Liver (tissue), 9 donors: ENCODE data around the gene MED8. TPM values are rescaled to one million over a fixed set of nuclear protein-coding genes. Genes with fewer than 3 reads are reported as not detected.

ENCODE experiments used
- DNase-seq: peaks from one replicate; pipeline ENCODE4 v3.0.0-alpha.2; 2017; ENCODE audit warnings: low spot score
- H3K27ac ChIP-seq, 2 donors: one replicate each; pipeline ENCODE4 v1.7.0; 2013; ENCODE audit warnings: inconsistent platforms in 2 of 2, low read length in 2 of 2, control low read depth in 1 of 2, low read depth in 1 of 2, mild to moderate bottlenecking in 1 of 2
- H3K27me3 ChIP-seq, 4 donors: one replicate each; pipeline versions ENCODE4 v1.6.1 to v1.7.0; 2013; ENCODE audit warnings: low read length in 3 of 4, inconsistent platforms in 1 of 4, mild to moderate bottlenecking in 1 of 4, moderate library complexity in 1 of 4; ENCODE audit not compliant: control insufficient read depth in 4 of 4, insufficient read depth in 4 of 4
- H3K36me3 ChIP-seq, 4 donors: one replicate each; pipeline versions ENCODE4 v1.6.1 to v1.7.0; 2013; ENCODE audit warnings: low read length in 3 of 4, mild to moderate bottlenecking in 3 of 4, low read depth in 1 of 4, moderate library complexity in 1 of 4; ENCODE audit not compliant: control insufficient read depth in 4 of 4, insufficient read depth in 3 of 4
- H3K4me1 ChIP-seq, 4 donors: one replicate each; pipeline versions ENCODE4 v1.6.1 to v1.7.0; 2013; ENCODE audit warnings: low read length in 3 of 4, mild to moderate bottlenecking in 3 of 4, moderate library complexity in 1 of 4; ENCODE audit not compliant: control insufficient read depth in 4 of 4, insufficient read depth in 4 of 4
- H3K4me3 ChIP-seq, 3 donors: one replicate each; pipeline versions ENCODE4 v1.6.1 to v1.7.0; 2013; ENCODE audit warnings: low read length in 3 of 3, control low read depth in 1 of 3, low read depth in 1 of 3, mild to moderate bottlenecking in 1 of 3
- H3K9ac ChIP-seq, 2 donors: one replicate each; pipeline ENCODE4 v1.7.0; 2013; ENCODE audit warnings: low read length in 2 of 2, mild to moderate bottlenecking in 2 of 2, moderate library complexity in 2 of 2, control low read depth in 1 of 2, low read depth in 1 of 2
- H3K9me3 ChIP-seq, 4 donors: one replicate each; pipeline versions ENCODE4 v1.6.1 to v1.7.0; 2013; ENCODE audit warnings: low read length in 3 of 4; ENCODE audit not compliant: control insufficient read depth in 4 of 4
- FOXA1 ChIP-seq: IDR thresholded peaks from 2 replicates; pipeline ENCODE4 v1.6.1; 2016; ENCODE audit warnings: antibody characterized with exemption
- FOXA2 ChIP-seq: IDR thresholded peaks from 2 replicates; pipeline ENCODE4 v1.6.1; 2016; ENCODE audit warnings: antibody characterized with exemption
- GABPA ChIP-seq, 2 donors: IDR thresholded peaks in 1 of 2; conservative IDR thresholded peaks in 1 of 2; 2 replicates each; pipeline ENCODE4 v1.6.1; 2016; ENCODE audit warnings: antibody characterized with exemption in 2 of 2, mild to moderate bottlenecking in 1 of 2, moderate library complexity in 1 of 2
- HNF4A ChIP-seq, 2 donors: conservative IDR thresholded peaks; 2 replicates each; pipeline ENCODE4 v1.6.1; 2016; ENCODE audit warnings: antibody characterized with exemption in 2 of 2, mild to moderate bottlenecking in 2 of 2
- HNF4G ChIP-seq: IDR thresholded peaks from 2 replicates; pipeline ENCODE4 v1.6.1; 2016; ENCODE audit warnings: antibody characterized with exemption
- JUND ChIP-seq, 2 donors: IDR thresholded peaks; 2 replicates each; pipeline ENCODE4 v1.6.1; 2016; ENCODE audit warnings: antibody characterized with exemption in 2 of 2
- NR2F2 ChIP-seq: IDR thresholded peaks from 2 replicates; pipeline ENCODE4 v1.6.1; 2016; ENCODE audit warnings: antibody characterized with exemption
- RAD21 ChIP-seq, 2 donors: IDR thresholded peaks; 2 replicates each; pipeline ENCODE4 v1.6.1; 2016; ENCODE audit warnings: antibody characterized with exemption in 2 of 2, mild to moderate bottlenecking in 2 of 2
- RXRA ChIP-seq, 2 donors: IDR thresholded peaks; 2 replicates each; pipeline ENCODE4 v1.6.1; 2017 to 2018; ENCODE audit warnings: antibody characterized with exemption in 2 of 2, mild to moderate bottlenecking in 1 of 2
- SP1 ChIP-seq: IDR thresholded peaks from 2 replicates; pipeline ENCODE4 v1.6.1; 2018; ENCODE audit warnings: antibody characterized with exemption, mild to moderate bottlenecking
- TAF1 ChIP-seq: conservative IDR thresholded peaks from 2 replicates; pipeline ENCODE4 v1.6.1; 2016; ENCODE audit warnings: antibody characterized with exemption, mild to moderate bottlenecking
- YY1 ChIP-seq: IDR thresholded peaks from 2 replicates; pipeline ENCODE4 v1.6.1; 2016; ENCODE audit warnings: antibody characterized with exemption, mild to moderate bottlenecking
- WGBS: extraction: QIAGEN DNeasy Blood & Tissue Kit; methylation state at CpG from one replicate; pipeline ENCODE4 v1.1.7; 2013; 5-methylcytosine and 5-hydroxymethylcytosine counted together
- polyA plus RNA-seq, 2 donors: library from polyadenylated mRNA; stranded (reverse) in 1 of 2; unstranded in 1 of 2; fragments of 200-250 nt in 1 of 2; fragments of >200 nt in 1 of 2; fragmentation: Nextera tagmentation in 1 of 2; extraction: Ambion mirVana in 1 of 2; gene quantifications; one replicate each; pipeline versions ENCODE4 v1.2.1 to v1.2.3, GENCODE V29; 2013 to 2015
- total RNA-seq, 2 donors: library from RNA; depleted of rRNA; stranded (reverse); fragments of >200 nt; gene quantifications; one replicate each; pipeline ENCODE4 v1.2.3, GENCODE V29; 2014
- TF ChIP-seq, protein P1 (sequence below): IDR thresholded peaks from 2 replicates; pipeline ENCODE4 v1.6.1; 2016; ENCODE audit warnings: antibody characterized with exemption
- TF ChIP-seq, protein P2 (sequence below): IDR thresholded peaks from 2 replicates; pipeline ENCODE4 v1.6.1; 2016; ENCODE audit warnings: antibody characterized with exemption
- TF ChIP-seq, protein P3 (sequence below): fragments of 150-350 bp; IDR thresholded peaks from 2 replicates; pipeline ENCODE4 v1.5.1; 2017; ENCODE audit warnings: improper control_type of control experiment, low read depth, low read length; ENCODE audit not compliant: missing input control
- TF ChIP-seq, protein P4 (sequence below): IDR thresholded peaks from 2 replicates; pipeline ENCODE4 v1.6.1; 2016; ENCODE audit warnings: antibody characterized with exemption
- TF ChIP-seq, protein P5 (sequence below): IDR thresholded peaks from 2 replicates; pipeline ENCODE4 v1.6.1; 2016; ENCODE audit warnings: antibody characterized with exemption, mild to moderate bottlenecking
- donor health status: healthy.
- donor health status: healthy.
- donor health status: healthy.
- donor health status: healthy.
- donor health status: healthy.

The MED8 gene
- total and polyA plus RNA-seq, 4 donors: 26.2 to 37.6 (median 29.1) TPM

DNA sequence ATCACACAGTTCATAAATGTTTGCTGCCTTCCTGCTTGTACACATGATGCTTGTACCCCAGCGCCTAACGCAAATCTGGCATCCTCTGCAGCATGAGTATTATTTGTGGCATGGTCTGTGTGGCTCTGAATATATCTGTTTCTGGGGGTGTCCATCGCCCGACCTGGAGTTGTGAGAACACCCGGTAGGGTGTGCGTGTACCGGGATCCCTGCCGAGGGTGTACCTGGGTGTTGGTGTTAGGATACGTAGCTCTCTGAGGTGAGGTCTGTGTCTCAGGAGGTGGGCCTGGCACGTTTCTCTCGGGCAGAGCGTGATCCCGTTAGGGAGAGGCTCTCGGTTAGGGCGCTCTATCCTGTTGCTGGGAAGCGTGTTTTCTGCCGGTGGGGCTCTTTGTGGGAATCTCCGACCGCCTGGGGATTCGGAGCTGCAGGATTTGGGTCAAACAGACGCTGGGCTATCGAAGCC, 41.2 kb downstream of the MED8 start:
- peaks cover 0 to 24% (median 14%) of the 10 kb centered on the region in 4 donors for H3K4me1 ChIP-seq
- DNase-seq: no peak
- WGBS: 24% methylated on average over 22 of the region's 22 CpGs
- H3K27me3 ChIP-seq: no peaks in the 10 kb centered on the region
- no peaks in the 10 kb centered on the region for H3K36me3 ChIP-seq
- peak overlapping the region; percentile 7 to 62 (median 60) for H3K4me3 ChIP-seq
- TF ChIP-seq NR2F2 (no peak), GABPA (IDR thresholded peaks at IDR 0.05 in 1 of 2, conservative IDR thresholded peaks at IDR 0.05 in 1 of 2) (no peak), HNF4A (conservative IDR thresholded peaks at IDR 0.05) (no peak), RAD21 (IDR thresholded peaks at IDR 0.05) (no peak), HNF4G (no peak), JUND (IDR thresholded peaks at IDR 0.05) (no peak), RXRA (IDR thresholded peaks at IDR 0.05) (no peak), SP1 (no peak)
- TF ChIP-seq, protein P1, sequence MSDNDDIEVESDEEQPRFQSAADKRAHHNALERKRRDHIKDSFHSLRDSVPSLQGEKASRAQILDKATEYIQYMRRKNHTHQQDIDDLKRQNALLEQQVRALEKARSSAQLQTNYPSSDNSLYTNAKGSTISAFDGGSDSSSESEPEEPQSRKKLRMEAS: no peak
- TF ChIP-seq, protein P2, sequence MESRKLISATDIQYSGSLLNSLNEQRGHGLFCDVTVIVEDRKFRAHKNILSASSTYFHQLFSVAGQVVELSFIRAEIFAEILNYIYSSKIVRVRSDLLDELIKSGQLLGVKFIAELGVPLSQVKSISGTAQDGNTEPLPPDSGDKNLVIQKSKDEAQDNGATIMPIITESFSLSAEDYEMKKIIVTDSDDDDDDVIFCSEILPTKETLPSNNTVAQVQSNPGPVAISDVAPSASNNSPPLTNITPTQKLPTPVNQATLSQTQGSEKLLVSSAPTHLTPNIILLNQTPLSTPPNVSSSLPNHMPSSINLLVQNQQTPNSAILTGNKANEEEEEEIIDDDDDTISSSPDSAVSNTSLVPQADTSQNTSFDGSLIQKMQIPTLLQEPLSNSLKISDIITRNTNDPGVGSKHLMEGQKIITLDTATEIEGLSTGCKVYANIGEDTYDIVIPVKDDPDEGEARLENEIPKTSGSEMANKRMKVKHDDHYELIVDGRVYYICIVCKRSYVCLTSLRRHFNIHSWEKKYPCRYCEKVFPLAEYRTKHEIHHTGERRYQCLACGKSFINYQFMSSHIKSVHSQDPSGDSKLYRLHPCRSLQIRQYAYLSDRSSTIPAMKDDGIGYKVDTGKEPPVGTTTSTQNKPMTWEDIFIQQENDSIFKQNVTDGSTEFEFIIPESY: no peak
- H3K27ac ChIP-seq: peak overlapping the region; percentile 82 to 89
- H3K9me3 ChIP-seq: no peaks in the 10 kb centered on the region
- peak overlapping the region in 1 of 2 donors; percentile 29 for H3K9ac ChIP-seq

DNA sequence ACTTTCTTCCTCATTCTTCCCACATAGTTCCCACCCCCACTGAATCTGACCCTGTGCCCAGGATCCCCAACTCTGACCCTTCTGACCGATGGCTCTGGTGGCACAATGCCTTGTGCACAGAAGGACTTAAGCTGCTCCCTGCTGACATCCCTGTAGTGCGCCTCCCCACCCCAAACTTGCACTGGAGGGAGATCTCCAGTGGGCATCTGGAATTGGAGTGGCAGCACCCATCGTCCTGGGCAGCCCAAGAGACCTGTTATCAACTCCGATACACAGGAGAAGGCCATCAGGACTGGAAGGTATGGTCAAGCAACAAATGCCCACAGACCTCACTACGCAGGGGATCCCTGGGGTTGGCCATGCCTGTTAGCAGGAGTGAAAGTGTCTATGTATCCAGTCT, 43.0 kb downstream of the MED8 start:
- DNase-seq: no peak
- TF ChIP-seq NR2F2 (no peak), SP1 (no peak), YY1 (no peak), HNF4A (conservative IDR thresholded peaks at IDR 0.05) (no peak), FOXA2 (no peak), GABPA (IDR thresholded peaks at IDR 0.05 in 1 of 2, conservative IDR thresholded peaks at IDR 0.05 in 1 of 2) (no peak), HNF4G (no peak), JUND (IDR thresholded peaks at IDR 0.05) (no peak), RAD21 (IDR thresholded peaks at IDR 0.05) (no peak), RXRA (IDR thresholded peaks at IDR 0.05) (no peak), TAF1 (no peak), FOXA1 (no peak)
- TF ChIP-seq, protein P3, sequence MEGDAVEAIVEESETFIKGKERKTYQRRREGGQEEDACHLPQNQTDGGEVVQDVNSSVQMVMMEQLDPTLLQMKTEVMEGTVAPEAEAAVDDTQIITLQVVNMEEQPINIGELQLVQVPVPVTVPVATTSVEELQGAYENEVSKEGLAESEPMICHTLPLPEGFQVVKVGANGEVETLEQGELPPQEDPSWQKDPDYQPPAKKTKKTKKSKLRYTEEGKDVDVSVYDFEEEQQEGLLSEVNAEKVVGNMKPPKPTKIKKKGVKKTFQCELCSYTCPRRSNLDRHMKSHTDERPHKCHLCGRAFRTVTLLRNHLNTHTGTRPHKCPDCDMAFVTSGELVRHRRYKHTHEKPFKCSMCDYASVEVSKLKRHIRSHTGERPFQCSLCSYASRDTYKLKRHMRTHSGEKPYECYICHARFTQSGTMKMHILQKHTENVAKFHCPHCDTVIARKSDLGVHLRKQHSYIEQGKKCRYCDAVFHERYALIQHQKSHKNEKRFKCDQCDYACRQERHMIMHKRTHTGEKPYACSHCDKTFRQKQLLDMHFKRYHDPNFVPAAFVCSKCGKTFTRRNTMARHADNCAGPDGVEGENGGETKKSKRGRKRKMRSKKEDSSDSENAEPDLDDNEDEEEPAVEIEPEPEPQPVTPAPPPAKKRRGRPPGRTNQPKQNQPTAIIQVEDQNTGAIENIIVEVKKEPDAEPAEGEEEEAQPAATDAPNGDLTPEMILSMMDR: no peak
- TF ChIP-seq, protein P1: no peak
- TF ChIP-seq, protein P4, sequence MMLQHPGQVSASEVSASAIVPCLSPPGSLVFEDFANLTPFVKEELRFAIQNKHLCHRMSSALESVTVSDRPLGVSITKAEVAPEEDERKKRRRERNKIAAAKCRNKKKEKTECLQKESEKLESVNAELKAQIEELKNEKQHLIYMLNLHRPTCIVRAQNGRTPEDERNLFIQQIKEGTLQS: no peak
- TF ChIP-seq, protein P5, sequence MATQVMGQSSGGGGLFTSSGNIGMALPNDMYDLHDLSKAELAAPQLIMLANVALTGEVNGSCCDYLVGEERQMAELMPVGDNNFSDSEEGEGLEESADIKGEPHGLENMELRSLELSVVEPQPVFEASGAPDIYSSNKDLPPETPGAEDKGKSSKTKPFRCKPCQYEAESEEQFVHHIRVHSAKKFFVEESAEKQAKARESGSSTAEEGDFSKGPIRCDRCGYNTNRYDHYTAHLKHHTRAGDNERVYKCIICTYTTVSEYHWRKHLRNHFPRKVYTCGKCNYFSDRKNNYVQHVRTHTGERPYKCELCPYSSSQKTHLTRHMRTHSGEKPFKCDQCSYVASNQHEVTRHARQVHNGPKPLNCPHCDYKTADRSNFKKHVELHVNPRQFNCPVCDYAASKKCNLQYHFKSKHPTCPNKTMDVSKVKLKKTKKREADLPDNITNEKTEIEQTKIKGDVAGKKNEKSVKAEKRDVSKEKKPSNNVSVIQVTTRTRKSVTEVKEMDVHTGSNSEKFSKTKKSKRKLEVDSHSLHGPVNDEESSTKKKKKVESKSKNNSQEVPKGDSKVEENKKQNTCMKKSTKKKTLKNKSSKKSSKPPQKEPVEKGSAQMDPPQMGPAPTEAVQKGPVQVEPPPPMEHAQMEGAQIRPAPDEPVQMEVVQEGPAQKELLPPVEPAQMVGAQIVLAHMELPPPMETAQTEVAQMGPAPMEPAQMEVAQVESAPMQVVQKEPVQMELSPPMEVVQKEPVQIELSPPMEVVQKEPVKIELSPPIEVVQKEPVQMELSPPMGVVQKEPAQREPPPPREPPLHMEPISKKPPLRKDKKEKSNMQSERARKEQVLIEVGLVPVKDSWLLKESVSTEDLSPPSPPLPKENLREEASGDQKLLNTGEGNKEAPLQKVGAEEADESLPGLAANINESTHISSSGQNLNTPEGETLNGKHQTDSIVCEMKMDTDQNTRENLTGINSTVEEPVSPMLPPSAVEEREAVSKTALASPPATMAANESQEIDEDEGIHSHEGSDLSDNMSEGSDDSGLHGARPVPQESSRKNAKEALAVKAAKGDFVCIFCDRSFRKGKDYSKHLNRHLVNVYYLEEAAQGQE: no peak
- TF ChIP-seq, protein P2: no peak
- Histone ChIP-seq H3K9me3 (no peaks in the 10 kb centered on the region), H3K4me3 (no peak overlapping the region), H3K27ac (no peak overlapping the region), H3K9ac (no peak overlapping the region), H3K27me3 (no peaks in the 10 kb centered on the region), H3K36me3 (no peaks in the 10 kb centered on the region), H3K4me1 (peaks cover 0 to 24% (median 14%) of the 10 kb centered on the region in 4 donors)
- 90% methylated on average over 5 of the region's 5 CpGs for WGBS
